Measurements from ENCODE around the gene PXK.
"Not testable (repeated sequence)": the region's sequence is repeated elsewhere in the genome, so short reads cannot be mapped to it uniquely, and the experiment has no call there.

Gene PXK

DNA sequence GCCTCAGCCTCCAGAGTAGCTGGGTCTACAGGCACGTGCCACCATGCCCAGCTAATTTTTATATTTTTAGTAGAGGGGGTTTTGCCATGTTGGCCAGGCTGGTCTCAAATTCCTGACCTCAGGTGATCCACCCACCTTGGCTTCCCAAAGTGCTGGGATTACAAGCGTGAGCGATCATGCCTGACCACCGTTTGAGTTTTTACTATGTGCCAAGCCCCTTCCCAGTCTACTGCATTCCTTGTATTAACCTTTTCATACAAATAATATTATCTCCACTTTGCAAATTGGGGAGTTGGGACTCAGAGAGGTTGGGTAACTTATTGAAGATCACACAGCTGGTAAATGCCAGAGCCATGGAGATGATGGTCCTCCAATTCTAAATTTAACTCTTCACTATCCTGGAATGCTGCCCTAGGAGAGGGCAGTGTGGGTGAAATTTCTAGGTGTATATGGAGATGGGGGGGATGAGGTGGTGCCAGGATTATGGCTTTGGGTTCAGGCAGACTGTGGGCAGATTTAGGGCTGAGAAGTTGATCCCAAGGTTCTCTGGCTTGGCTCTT is 1.0 kb upstream of the PXK start:
- Histone ChIP-seq H3K36me3 (ENCODE audit: insufficient read depth, low read length) (no peaks in the 10 kb centered on the region), H3K9ac (ENCODE audit: low read depth, low read length) (no peak overlapping the region), H3K4me1 (ENCODE audit: insufficient read depth, low read length) (peaks cover 8% of the 10 kb centered on the region), H3K9me3 (ENCODE audit: control insufficient read depth, insufficient read depth, low read length) (no peaks in the 10 kb centered on the region)

DNA sequence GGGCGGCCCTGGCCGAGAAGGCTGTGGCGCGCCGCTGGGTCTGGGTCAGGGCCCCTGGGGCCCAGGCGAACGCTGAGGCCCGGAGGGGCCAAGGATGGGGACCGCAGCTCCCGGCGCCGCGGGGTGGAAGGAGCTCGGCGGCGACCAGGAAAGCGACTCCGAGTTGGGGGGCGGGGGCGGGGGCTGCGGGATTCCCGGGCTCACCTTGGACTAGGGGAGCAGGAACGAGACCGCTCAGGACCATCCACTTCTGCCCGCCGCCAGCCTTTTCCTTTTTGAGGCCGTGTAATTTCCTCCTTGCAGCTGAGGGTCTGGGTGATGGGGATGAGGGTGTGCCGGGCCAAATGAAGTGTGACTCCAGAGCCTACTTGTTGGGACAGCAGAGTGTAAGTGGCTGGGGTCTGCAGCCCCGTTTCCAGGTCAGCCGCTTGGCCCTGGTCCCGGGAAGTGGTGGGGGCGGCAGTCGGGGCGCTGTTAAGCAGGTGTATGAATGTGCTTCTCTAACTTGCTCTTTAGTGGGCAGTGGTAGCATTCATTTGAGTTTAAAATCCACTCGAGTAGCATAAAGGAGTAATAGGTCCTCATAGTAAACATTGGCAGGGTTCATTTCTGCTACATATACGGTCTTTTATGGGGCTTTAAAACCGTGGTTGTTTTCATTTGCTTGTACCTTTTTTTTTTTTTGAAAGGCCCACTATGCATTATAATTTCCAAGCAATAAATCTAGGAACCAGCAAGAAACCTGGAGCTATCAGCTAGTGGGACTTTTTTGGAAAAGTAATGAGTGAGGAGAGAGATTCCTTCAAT is 717 bp downstream of the PXK start:
- peak overlapping the region; percentile 71; the same call in 1 of the 2 replicates for H3K9ac ChIP-seq (ENCODE audit: low read depth, low read length)

DNA sequence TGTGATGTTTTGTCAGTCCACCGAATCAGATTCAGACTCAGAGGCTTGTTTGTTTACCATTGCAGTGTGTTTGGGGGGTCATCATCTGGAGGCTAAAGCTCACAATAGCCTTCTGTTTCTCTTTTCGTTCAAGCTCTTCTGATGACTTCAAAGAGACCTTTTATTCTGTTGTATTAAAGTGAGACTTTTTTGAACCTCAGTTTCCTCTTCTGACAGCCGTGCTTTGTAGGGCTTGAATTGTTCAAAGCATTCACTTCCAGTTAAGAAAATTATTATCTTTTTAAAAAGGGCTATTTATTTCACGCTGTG is 1.3 kb downstream of the PXK start:
- H3K4me1 ChIP-seq (ENCODE audit: insufficient read depth, low read length) = peaks cover 8% of the 10 kb centered on the region

More for the DNA sequence above, 717 bp downstream of the PXK start:
- Histone ChIP-seq H3K9me3 (ENCODE audit: control insufficient read depth, insufficient read depth, low read length) (no peaks in the 10 kb centered on the region), H3K36me3 (ENCODE audit: insufficient read depth, low read length) (no peaks in the 10 kb centered on the region), H3K4me1 (ENCODE audit: insufficient read depth, low read length) (peaks cover 8% of the 10 kb centered on the region)

DNA sequence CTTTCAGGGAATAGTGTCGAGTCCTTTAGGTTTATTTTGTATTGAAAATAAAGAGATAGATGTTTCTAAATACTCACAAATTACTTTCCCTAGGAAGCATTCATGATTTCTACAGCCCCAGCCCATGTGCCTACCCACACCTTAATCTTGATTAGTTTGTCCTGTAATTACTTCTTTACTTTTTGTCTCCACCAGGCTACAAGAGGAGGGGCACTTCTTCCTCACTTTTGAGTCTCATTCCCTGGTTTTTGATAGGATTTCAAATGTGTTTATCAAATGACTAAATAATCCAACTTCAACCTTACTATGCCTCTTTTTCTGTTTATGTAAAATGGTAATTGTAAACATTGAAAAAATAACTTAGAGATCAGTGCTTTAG is 1.8 kb downstream of the PXK start:
- H3K9ac ChIP-seq (ENCODE audit: low read depth, low read length) = no peak overlapping the region
- H3K9me3 ChIP-seq (ENCODE audit: control insufficient read depth, insufficient read depth, low read length) = no peaks in the 10 kb centered on the region
- H3K4me1 ChIP-seq (ENCODE audit: insufficient read depth, low read length) = peaks cover 8% of the 10 kb centered on the region
- H3K36me3 ChIP-seq (ENCODE audit: insufficient read depth, low read length) = no peaks in the 10 kb centered on the region

More for the DNA sequence above, 1.3 kb downstream of the PXK start:
- Histone ChIP-seq H3K9me3 (ENCODE audit: control insufficient read depth, insufficient read depth, low read length) (no peaks in the 10 kb centered on the region), H3K36me3 (ENCODE audit: insufficient read depth, low read length) (no peaks in the 10 kb centered on the region), H3K9ac (ENCODE audit: low read depth, low read length) (peak overlapping the region; percentile 71; the same call in 1 of the 2 replicates)

DNA sequence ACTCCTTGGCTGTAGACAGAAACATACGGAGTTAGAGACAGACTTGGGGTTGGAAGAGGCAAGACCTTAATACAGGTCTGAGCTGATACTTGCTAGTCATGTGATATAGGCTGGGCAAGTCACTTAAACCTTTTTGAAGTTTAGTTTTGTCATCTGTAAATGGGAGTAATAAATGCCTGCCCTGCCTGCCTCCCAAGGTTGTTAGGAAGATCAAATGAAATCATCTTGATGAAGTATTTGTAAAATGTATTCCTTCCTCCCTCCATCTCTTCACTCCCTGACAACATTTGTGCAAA is 2.9 kb downstream of the PXK start:
- H3K4me1 ChIP-seq (ENCODE audit: insufficient read depth, low read length) = peaks cover 8% of the 10 kb centered on the region
- no peaks in the 10 kb centered on the region for H3K36me3 ChIP-seq (ENCODE audit: insufficient read depth, low read length)
- H3K9me3 ChIP-seq (ENCODE audit: control insufficient read depth, insufficient read depth, low read length) = no peaks in the 10 kb centered on the region
- H3K9ac ChIP-seq (ENCODE audit: low read depth, low read length) = no peak overlapping the region

DNA sequence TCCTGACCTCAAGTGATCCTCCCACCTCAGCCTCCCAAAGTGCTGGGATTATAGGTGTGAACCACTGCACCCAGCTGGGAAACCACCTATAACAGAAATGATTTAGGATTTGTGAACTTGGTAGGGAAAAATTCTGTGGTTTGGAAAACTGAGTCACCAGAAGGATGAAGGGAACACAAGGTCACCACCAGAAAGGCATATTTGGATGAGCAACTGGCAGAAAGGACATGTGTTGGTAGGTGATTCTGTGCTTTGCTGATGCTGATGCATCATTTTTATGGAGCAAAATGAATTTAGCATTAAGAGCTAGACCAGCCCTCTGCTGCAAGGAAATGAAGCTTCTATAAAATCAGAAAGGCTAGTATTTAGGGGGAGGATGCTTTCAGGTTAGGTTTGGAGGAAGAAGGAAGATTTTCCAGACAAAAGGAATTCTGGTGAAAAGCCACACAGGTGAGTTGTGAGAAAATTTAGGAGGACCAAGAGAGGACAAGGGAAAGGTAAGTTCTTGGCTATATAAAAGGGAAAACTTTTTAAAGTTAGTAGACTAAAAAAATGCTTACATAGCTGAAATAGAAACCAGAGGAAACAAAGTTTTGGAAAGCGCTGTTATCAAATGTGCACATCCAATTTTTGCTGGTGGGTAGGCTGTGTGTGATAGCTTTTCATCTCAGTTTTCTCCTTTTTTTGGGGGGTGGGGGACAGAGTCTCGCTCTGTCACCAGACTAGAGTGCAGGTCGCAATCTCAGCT is 3.6 kb downstream of the PXK start:
- Histone ChIP-seq H3K9ac (ENCODE audit: low read depth, low read length) (no peak overlapping the region), H3K4me1 (ENCODE audit: insufficient read depth, low read length) (peaks cover 8% of the 10 kb centered on the region), H3K9me3 (ENCODE audit: control insufficient read depth, insufficient read depth, low read length) (no peaks in the 10 kb centered on the region), H3K36me3 (ENCODE audit: insufficient read depth, low read length) (no peaks in the 10 kb centered on the region)

DNA sequence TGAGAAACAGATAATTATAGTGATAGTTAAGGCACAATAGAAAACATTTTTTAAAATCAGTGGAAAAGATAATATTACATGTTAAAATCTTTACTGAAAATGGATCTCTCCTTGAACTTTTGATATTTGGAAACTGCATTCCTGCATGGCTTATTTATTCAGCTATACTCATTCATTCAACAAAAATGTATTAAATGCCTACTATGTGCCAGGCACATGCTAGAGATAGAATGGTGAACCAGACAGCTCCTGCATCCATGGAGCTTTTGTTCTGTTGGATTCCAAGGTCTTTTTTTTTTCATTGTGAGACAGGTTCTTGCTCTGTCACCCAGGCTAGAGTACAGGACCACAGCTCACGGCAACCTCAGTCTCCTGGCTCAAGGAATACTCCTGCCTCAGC is 4.5 kb downstream of the PXK start:
- H3K36me3 ChIP-seq (ENCODE audit: insufficient read depth, low read length) = no peaks in the 10 kb centered on the region
- peaks cover 8% of the 10 kb centered on the region for H3K4me1 ChIP-seq (ENCODE audit: insufficient read depth, low read length)
- H3K9me3 ChIP-seq (ENCODE audit: control insufficient read depth, insufficient read depth, low read length) = no peaks in the 10 kb centered on the region
- H3K9ac ChIP-seq (ENCODE audit: low read depth, low read length) = no peak overlapping the region

DNA sequence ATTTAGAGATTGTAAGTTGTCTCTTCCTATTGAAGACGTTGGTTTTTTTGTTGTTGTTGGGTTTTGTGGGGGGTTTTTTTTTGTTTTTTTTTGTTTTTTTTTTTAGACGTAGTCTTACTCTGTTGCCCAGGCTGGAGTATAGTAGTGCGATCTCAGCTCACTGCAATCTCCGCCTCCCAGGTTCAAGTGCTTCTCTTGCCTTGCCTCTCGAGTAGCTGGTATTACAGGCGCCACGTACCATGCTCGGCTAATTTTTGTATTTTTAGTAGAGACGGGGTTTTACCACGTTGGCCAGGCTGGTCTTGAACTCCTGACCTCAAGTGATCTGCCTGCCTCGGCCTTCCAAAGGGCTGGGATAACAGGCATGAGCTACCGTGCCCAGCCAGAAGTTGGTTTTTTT is 6.5 kb downstream of the PXK start:
- not testable (repeated sequence) for H3K9me3 ChIP-seq (ENCODE audit: control insufficient read depth, insufficient read depth, low read length); H3K36me3 ChIP-seq (ENCODE audit: insufficient read depth, low read length); H3K9ac ChIP-seq (ENCODE audit: low read depth, low read length); H3K4me1 ChIP-seq (ENCODE audit: insufficient read depth, low read length)

DNA sequence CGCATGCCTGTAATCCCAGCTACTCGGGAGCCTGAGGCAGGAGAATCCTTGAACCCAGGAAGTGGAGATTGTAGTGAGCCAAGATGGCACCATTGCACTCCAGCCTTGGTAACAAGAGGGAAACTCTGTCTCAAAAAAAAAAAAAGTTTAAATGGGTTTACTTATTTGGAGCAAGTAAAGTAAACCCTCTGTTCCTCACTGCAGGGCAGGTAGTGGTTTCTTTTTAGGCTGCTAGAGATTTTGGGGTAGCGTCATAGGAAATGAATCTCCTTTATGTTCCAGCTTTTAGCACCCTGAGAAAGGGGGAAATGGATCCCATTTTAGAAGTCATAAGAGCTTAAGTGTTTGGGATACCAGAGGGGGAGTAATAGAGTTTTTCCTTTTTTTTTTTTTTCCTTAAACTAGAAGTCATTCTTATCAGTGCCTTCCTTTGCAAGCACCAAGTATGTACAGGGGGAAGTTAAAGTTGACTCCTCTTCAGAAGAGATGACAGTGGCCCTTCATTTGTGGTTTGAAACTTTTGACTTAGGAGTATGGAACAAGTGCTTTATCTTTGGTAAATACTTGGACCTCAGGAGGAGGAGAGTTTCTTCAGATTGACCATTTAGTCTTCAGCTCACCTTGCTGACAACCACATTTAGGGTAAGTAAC is 8.0 kb downstream of the PXK start:
- H3K4me1 ChIP-seq (ENCODE audit: insufficient read depth, low read length) = no peaks in the 10 kb centered on the region
- H3K36me3 ChIP-seq (ENCODE audit: insufficient read depth, low read length) = no peaks in the 10 kb centered on the region
- no peak overlapping the region for H3K9ac ChIP-seq (ENCODE audit: low read depth, low read length)
- H3K9me3 ChIP-seq (ENCODE audit: control insufficient read depth, insufficient read depth, low read length) = no peaks in the 10 kb centered on the region

DNA sequence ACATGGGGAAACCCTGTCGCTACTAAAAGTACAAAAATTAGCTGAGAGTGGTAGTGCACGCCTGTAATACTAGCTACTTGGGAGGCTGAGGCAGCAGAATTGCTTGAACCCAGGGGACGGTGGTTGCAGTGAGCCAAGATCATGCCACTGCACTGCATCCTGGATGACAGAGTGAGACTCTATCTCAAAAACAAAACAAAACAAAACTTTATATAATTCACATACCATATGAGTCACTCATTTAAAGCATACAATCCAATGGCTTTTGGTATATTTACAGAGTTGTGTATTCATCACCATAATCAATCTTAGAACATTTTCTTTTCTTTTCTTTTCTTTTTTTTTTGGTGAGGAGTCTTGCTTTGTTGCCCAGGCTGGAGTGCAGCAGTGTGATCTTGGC is 8.7 kb downstream of the PXK start:
- Histone ChIP-seq H3K9ac (ENCODE audit: low read depth, low read length) (no peak overlapping the region), H3K36me3 (ENCODE audit: insufficient read depth, low read length) (no peaks in the 10 kb centered on the region), H3K9me3 (ENCODE audit: control insufficient read depth, insufficient read depth, low read length) (no peaks in the 10 kb centered on the region), H3K4me1 (ENCODE audit: insufficient read depth, low read length) (no peaks in the 10 kb centered on the region)

DNA sequence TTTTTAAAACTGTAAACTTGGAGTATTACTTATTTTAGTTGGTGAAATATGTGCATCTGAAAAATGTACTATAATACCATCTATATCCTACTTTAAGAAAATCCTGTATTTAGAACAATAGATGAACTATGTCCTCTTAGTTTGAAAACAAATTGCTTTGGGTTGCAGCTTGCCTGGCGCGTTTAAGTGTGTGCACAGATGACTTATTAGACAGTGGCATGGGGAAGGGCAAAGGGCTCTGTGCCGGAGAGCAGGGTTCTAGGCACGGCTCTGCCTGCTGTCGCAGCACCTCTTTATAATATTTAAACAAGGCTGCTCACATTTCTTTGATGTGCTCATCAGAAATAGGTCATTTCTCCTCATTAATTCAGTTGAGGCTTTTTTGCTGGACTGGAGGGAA is 10.0 kb downstream of the PXK start:
- H3K9ac ChIP-seq (ENCODE audit: low read depth, low read length) = no peak overlapping the region
- no peaks in the 10 kb centered on the region for H3K4me1 ChIP-seq (ENCODE audit: insufficient read depth, low read length)
- no peaks in the 10 kb centered on the region for H3K9me3 ChIP-seq (ENCODE audit: control insufficient read depth, insufficient read depth, low read length)
- no peaks in the 10 kb centered on the region for H3K36me3 ChIP-seq (ENCODE audit: insufficient read depth, low read length)

DNA sequence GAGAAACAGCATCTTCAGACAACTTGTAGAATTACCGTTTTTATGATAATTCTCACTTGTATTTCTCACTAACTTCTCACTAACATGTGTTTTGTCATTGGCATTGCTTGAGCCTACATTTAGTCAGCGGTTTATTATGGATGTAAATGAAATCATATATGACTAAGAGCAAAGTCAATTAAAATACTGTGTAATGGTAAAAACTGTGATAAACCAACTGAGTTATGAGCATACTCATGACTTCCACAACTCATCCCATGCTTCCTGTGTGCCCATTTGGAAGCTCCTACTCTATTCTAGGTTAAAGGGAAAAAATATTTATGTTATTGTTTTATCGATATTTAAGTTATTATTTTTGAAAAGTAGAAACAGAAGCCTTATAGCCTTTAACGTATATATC is 12.8 kb downstream of the PXK start:
- Histone ChIP-seq H3K4me1 (ENCODE audit: insufficient read depth, low read length) (no peaks in the 10 kb centered on the region), H3K36me3 (ENCODE audit: insufficient read depth, low read length) (no peaks in the 10 kb centered on the region), H3K9me3 (ENCODE audit: control insufficient read depth, insufficient read depth, low read length) (no peaks in the 10 kb centered on the region), H3K9ac (ENCODE audit: low read depth, low read length) (no peak overlapping the region)

DNA sequence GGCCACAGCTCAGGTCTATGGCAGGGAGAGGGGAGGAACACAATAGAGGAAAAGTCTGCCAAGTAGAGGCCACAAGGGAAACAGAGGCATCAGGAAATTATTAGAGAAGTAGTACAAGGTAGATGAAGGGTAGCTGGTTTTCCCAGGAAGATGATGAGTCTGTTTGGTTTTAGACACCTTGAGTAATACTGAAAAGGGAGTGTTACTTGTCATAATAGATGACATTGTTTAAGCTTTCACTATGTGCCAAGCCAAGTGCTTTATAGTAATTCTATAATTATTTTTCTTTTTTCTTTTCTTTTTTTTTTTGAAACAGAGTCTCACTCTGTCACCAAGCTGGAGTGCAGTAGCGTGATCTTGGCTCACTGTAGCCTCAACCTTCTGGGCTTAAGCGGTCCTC is 13.7 kb downstream of the PXK start:
- Histone ChIP-seq H3K36me3 (ENCODE audit: insufficient read depth, low read length) (no peaks in the 10 kb centered on the region), H3K4me1 (ENCODE audit: insufficient read depth, low read length) (no peaks in the 10 kb centered on the region), H3K9me3 (ENCODE audit: control insufficient read depth, insufficient read depth, low read length) (no peaks in the 10 kb centered on the region), H3K9ac (ENCODE audit: low read depth, low read length) (no peak overlapping the region)

DNA sequence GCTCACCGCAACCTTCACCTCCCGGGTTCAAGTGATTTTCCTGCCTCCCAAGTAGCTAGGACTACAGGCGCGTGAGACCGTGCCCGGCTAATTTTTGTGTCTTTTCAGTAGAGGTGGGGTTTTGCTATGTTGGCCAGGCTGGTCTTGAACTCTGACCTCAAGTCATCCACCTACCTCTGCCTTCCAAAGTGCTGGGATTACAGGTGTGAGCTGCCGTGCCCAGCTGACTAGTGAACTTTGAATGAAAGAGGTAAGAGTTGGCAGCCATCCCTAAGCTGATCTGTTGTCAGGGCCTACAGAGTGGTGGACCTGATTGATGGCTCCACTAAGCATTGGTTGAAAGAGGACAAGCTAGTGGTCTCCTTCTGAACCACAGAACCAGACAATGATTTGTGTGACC is 15.3 kb downstream of the PXK start:
- Histone ChIP-seq H3K36me3 (ENCODE audit: insufficient read depth, low read length) (no peaks in the 10 kb centered on the region), H3K9me3 (ENCODE audit: control insufficient read depth, insufficient read depth, low read length) (no peaks in the 10 kb centered on the region), H3K4me1 (ENCODE audit: insufficient read depth, low read length) (peaks cover 8% of the 10 kb centered on the region; the same call in 1 of the 2 replicates), H3K9ac (ENCODE audit: low read depth, low read length) (no peak overlapping the region)
